OCI-M2 (cell line): ENCODE results near the gene SDK1.

Experiments
- DNase-seq: peaks from one replicate; lab custom pipeline; 2025; ENCODE audit not compliant: unreplicated experiment; lab: John Stamatoyannopoulos, UW

SDK1 gene

GRCh38 chr7:3404501-3404900 lies 103.4 kb downstream of the SDK1 start:
- DNase-seq = no peak

GRCh38 chr7:3408814-3409595 lies 108.0 kb downstream of the SDK1 start:
- no peak for DNase-seq

- DNase-seq = no peak
These were observed 111.8 kb downstream of the SDK1 start for GRCh38 chr7:3412871-3413270.

GRCh38 chr7:3415861-3416312 lies 114.8 kb downstream of the SDK1 start:
- DNase-seq = no peak

GRCh38 chr7:3416453-3416852 lies 115.4 kb downstream of the SDK1 start:
- no peak for DNase-seq

- DNase-seq = no peak
These were observed 124.0 kb downstream of the SDK1 start for GRCh38 chr7:3425087-3425486.

- DNase-seq = no peak
These were observed 125.0 kb downstream of the SDK1 start for GRCh38 chr7:3426064-3426463.

GRCh38 chr7:3427957-3428356 lies 126.9 kb downstream of the SDK1 start:
- DNase-seq = no peak

GRCh38 chr7:3429981-3430380 lies 128.9 kb downstream of the SDK1 start:
- DNase-seq = no peak

- DNase-seq = no peak
These were observed 129.5 kb downstream of the SDK1 start for GRCh38 chr7:3430588-3430987.

GRCh38 chr7:3431306-3431705 lies 130.3 kb downstream of the SDK1 start:
- no peak for DNase-seq

GRCh38 chr7:3432911-3433310 lies 131.9 kb downstream of the SDK1 start:
- no peak for DNase-seq

GRCh38 chr7:3434611-3435010 lies 133.6 kb downstream of the SDK1 start:
- DNase-seq = no peak

GRCh38 chr7:3436112-3436511 lies 135.1 kb downstream of the SDK1 start:
- DNase-seq = no peak

- no peak for DNase-seq
These were observed 135.7 kb downstream of the SDK1 start for GRCh38 chr7:3436746-3437145.

- DNase-seq = no peak
These were observed 136.4 kb downstream of the SDK1 start for GRCh38 chr7:3437467-3437866.

GRCh38 chr7:3438352-3438751 lies 137.3 kb downstream of the SDK1 start:
- no peak for DNase-seq

- DNase-seq = no peak
These were observed 138.4 kb downstream of the SDK1 start for GRCh38 chr7:3439333-3440030.

- no peak for DNase-seq
These were observed 139.5 kb downstream of the SDK1 start for GRCh38 chr7:3440509-3440908.

- DNase-seq = no peak
These were observed 142.7 kb downstream of the SDK1 start for GRCh38 chr7:3443716-3444115.

- no peak for DNase-seq
These were observed 145.7 kb downstream of the SDK1 start for GRCh38 chr7:3446786-3447185.

- DNase-seq = no peak
These were observed 150.6 kb downstream of the SDK1 start for GRCh38 chr7:3451701-3452100.

- no peak for DNase-seq
These were observed 152.3 kb downstream of the SDK1 start for GRCh38 chr7:3453398-3453797.
